ENCODE results near the gene LMNTD2.
A peak's percentile ranks its signal among the peaks of the same experiment; 100 is the strongest.

The LMNTD2 gene

GRCh38 chr11:553083-553987, 7.2 kb downstream of the LMNTD2 start:
- DNase-seq: no peak

- no peak for DNase-seq
Measured at GRCh38 chr11:551596-551995, 8.9 kb downstream of the LMNTD2 start.

DNA sequence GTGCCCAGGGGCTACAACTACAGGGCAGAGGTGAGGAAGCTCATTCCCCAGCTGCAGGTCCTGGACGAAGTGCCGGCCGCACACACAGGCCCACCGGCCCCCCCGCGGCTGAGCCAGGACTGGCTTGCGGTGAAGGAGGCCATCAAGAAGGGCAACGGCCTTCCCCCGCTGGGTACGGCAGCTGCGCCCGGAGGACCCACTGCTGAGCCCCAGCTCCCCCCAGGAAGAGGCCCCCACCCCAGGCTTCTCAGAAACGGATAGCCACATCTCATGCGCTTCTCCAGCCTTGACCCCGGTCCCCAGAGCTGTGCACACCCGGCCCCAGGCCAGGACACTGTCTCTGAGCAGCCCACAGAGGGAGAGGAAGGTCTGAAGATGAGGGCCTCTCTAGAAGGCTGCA, 9.4 kb downstream of the LMNTD2 start:
- no peak for DNase-seq

DNA sequence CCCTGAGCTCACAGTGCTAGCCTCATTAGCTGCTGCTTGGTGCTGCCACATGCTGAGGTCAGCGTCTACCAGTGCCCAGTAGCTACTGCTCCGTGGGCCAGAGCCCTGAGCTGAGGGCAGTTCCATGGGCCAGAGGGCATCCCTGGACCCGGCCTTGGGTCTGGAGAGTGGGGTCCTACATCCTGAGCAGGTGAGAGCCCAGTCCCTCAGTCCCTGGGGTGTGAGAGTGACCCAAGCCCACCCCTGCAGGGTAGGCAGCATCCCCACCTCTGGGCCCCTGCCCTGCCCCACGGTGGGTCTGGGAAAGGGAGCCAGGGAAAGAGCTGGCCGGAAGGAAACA, 9.8 kb downstream of the LMNTD2 start:
- no peak for DNase-seq

DNA sequence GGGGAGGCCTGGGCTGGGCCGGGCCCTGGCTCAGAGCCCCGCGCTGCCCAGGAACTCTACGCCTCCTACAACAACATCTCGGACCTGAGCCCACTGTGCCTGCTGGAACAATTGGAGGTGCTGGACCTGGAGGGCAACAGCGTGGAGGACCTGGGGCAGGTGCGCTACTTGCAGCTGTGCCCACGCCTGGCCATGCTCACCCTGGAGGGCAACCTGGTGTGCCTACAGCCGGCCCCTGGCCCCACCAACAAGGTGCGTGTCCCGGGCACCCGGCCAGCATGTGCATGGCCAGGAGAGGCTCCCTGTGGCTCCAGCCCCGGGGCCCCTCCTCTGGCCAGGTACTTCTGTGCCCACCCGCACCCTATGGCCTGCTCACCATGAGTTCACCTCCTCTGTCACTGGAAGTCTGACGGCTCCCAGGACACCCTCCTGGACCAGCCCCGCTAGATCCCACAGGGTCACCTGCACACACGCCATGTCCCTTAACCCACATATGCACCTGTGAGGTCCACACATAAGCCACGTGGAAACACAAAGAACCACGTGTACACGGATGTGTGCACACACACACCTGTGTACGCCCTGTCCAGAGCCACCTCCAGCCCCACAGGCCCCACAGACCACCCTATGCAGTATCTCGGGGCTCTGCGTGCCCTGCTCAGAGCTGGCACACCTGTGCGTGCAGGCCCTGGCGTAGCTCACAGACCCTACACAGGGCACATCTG, 10.4 kb downstream of the LMNTD2 start:
- DNase-seq: no peak

GRCh38 chr11:548700-549603, 11.6 kb downstream of the LMNTD2 start:
- no peak for DNase-seq

- DNase-seq: no peak
Measured at GRCh38 chr11:545171-545570, 15.4 kb downstream of the LMNTD2 start.

- DNase-seq: no peak
Measured at GRCh38 chr11:544817-545166, 15.7 kb downstream of the LMNTD2 start.

GRCh38 chr11:541433-541885, 19.1 kb downstream of the LMNTD2 start:
- no peak for DNase-seq

- DNase-seq: no peak
Measured at GRCh38 chr11:540583-541432, 19.7 kb downstream of the LMNTD2 start.

- DNase-seq: no peak
Measured at GRCh38 chr11:539971-540481, 20.5 kb downstream of the LMNTD2 start.

DNA sequence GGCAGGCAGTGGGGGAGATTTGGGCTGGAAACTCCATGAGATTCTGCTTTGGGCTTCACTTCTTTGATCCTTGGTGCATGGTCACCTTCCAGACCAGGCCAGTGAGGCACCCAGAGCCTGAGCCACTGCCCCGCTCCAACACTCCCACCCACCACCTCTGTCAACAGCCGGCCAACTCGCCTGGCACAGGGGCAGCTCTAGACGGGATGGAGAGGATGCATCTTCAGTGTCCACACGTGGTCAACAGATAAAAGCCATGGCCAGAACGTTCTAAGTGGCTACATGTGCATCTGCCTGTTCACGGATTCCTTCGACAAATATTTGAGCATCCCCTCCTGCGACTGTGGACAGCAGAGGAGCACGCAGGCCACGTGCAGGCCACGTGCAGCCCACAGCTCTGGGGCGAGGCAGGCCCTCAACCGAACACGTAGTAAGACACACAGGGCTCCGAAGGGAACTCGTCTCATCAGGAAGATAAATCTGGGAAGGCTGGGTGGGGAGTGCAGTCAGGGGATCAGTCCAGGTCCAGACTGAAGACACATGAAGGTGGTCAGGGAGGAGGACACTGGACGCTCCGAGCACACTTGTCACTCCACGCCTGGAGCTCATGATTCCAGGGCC, 22.0 kb downstream of the LMNTD2 start:
- no peak for DNase-seq

GRCh38 chr11:537622-538430, 22.7 kb downstream of the LMNTD2 start:
- DNase-seq: no peak

DNA sequence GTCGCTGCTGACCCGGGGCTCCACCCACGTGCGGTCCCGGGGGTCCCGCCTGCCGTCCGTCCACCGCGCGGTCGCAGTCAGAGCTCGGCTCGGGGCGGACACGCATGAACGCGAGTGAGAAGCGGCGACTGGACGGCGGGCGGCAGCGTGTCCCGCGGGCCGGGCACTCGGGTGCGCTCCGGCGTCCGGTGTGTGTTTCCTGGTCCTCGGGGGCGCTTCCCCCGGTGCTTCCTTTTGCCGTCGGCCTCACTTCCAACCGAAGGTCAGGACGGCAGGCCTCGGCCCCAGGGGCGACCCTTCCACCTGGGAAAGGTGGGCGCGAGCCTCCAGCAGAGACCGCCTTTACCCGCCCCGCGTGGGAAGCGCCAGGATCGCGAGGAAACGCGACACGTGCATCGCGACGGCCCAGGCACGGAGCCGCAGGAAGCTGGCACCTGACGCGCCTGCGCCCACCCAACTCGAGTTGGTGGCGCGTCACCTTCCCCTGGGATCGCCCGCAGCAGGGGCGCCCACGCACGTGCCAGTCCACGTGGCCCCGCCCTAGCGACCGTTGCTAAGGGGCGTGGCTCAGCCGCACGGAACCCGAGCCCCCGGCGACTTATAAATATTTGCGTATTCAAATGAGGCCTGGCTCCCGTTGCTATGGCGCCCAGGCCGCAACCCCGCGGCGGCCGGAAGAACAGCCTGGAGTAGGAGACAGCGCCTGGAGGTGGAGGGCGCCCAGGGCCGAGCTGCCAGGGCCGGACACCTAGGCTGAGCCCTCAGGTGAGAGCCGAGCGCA, 23.5 kb downstream of the LMNTD2 start, which contains the start of gene LRRC56:
Gene LRRC56 (plus strand): TSS at position 687 of the 781 bp plus-strand sequence. CDS start 3,158 bp downstream, outside the sequence.
- DNase-seq: peak in 1 of 2 experiments; percentile 49

GRCh38 chr11:535519-536454, 24.8 kb downstream of the LMNTD2 start, which contains the start of gene HRAS:
HRAS (minus strand) TSS chr11:535576.
- DNase-seq: peak; percentile 70 to 87

GRCh38 chr11:535210-535518, 25.4 kb downstream of the LMNTD2 start:
- DNase-seq: no peak

- DNase-seq: no peak
Measured at GRCh38 chr11:534396-535209, 25.9 kb downstream of the LMNTD2 start.
